AG04449 (cell line): Measurements from ENCODE around the gene CERK.

Experiments used
- CTCF ChIA-PET: fragments of 350-600 bp; formaldehyde crosslinking; extraction: SDS; loops from one replicate; lab custom pipeline; 2021; ENCODE audit warnings: antibody characterized with exemption; lab: Yijun Ruan, JAX
- POLR2A ChIA-PET: fragments of 400-600, 350-600 bp; formaldehyde crosslinking; extraction: SDS; loops from one replicate; lab custom pipeline; 2020; ENCODE audit warnings: antibody characterized with exemption, inconsistent platforms; lab: Yijun Ruan, JAX
- DNase-seq: peaks from one replicate; pipeline ENCODE4 v3.0.0-alpha.2; 2010; ENCODE audit warnings: low read depth, low spot score
- H3K4me3 ChIP-seq: 2 replicates; pipeline ENCODE4 v1.5.1; 2011; ENCODE audit warnings: low read depth, mild to moderate bottlenecking, control low read depth, low read length
- TF ChIP-seq, protein P1 (sequence below): IDR thresholded peaks from one replicate; pipeline ENCODE4 v1.5.1; 2011; ENCODE audit warnings: mild to moderate bottlenecking, moderate library complexity, low read length, control low read depth, inconsistent platforms; ENCODE audit not compliant: insufficient read depth; ENCODE audit errors: missing control alignments

Gene CERK

DNA sequence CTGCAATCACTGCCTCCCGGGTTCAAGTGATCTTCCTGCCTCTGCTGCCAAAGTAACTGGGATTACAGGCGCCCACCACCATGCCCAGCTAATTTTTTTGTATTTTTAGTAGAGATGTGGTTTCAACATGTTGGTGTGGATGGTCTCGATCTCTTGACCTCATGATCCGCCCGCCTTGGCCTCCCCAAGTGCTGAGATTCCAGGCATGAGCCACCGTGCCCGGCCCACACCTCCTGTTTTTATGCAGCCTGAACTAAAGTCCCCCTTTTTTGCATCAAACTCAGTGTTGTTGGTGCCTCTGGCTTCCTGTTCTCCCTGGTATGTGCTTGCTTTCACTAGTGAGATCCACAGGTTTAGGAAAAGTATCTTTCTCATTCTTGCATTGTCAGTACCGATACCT, 28.6 kb upstream of the CERK start:
- CTCF ChIA-PET: no interaction called here
- no peak overlapping the region for H3K4me3 ChIP-seq
- TF ChIP-seq, protein P1, sequence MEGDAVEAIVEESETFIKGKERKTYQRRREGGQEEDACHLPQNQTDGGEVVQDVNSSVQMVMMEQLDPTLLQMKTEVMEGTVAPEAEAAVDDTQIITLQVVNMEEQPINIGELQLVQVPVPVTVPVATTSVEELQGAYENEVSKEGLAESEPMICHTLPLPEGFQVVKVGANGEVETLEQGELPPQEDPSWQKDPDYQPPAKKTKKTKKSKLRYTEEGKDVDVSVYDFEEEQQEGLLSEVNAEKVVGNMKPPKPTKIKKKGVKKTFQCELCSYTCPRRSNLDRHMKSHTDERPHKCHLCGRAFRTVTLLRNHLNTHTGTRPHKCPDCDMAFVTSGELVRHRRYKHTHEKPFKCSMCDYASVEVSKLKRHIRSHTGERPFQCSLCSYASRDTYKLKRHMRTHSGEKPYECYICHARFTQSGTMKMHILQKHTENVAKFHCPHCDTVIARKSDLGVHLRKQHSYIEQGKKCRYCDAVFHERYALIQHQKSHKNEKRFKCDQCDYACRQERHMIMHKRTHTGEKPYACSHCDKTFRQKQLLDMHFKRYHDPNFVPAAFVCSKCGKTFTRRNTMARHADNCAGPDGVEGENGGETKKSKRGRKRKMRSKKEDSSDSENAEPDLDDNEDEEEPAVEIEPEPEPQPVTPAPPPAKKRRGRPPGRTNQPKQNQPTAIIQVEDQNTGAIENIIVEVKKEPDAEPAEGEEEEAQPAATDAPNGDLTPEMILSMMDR: no peak
- POLR2A ChIA-PET: no interaction called here
- DNase-seq: no peak

DNA sequence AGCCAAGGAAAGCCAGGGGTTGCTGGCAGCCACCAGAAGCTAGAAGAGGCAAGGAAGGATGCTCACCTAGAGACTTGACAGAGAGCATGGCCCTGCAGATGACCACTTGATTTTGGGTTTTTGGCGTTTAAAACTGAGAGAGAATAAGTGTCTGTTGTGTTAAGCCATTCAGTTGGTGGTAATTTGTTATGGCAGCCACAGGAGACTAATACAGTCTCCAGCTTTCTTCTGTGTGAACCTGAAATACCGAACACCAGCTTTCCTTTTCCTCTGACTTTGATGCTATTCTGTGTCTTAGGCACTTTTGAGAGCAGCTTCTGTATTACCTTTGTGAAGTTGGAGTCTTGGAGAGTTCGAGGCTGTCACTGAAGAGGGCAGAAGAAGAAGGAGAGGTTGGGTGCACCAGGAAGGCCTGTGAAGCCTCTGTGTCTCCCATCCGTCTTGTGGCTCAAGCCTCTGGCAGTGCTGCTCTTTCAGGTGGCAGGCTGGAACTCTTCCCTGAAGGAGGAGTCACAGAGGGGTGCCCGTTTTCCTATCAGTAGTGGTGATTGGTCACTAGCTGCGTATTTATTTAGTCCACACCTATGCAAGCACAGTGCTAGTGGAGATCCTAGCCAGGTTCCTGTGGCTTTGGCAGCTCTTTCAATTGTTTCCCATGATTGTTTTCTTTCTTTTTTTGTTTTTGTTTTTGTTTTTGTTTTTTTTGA, 26.9 kb upstream of the CERK start:
- no peak for DNase-seq
- ChIA-PET POLR2A (no interaction called here), CTCF (interaction anchor here (0.7 to 1.7 kb wide), 3 partner anchors 9 to 36 kb away, joined by 3 to 4 read pairs (median 4); no protein-coding TSS in a partner anchor)
- TF ChIP-seq, protein P1: no peak
- no peak overlapping the region for H3K4me3 ChIP-seq

DNA sequence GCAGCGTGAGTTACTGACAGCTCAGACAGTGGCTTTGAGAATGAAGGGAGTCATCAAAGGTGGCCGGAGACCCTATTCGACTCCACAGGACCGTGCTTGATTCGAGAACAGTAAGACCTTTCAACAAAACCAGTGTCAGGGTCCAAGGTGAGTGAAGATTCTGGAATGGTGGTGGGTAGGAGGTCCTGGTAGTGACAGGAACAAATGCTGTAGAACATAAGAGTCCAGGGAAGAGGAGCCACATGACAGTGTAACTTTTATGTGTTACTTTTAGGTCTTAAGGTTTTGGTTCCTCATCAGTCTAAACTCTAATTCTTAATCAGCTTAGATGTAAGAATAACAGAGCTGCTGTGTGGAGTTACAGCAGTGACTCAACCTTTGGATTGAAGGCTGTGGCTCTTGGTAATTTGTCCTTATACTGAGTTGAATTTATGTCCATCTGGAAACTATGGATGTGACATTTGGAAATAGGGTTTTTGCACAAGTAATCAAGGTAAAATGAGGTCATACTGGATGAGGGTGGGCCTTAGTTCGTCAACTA, 26.2 kb upstream of the CERK start:
- ChIA-PET POLR2A (no interaction called here), CTCF (interaction anchor here (0.7 to 1.7 kb wide), 3 partner anchors 10 to 37 kb away, joined by 3 to 4 read pairs (median 4); no protein-coding TSS in a partner anchor)
- peak overlapping the region; percentile 4; the same call in 1 of the 2 replicates for H3K4me3 ChIP-seq
- TF ChIP-seq, protein P1: no peak
- no peak for DNase-seq

DNA sequence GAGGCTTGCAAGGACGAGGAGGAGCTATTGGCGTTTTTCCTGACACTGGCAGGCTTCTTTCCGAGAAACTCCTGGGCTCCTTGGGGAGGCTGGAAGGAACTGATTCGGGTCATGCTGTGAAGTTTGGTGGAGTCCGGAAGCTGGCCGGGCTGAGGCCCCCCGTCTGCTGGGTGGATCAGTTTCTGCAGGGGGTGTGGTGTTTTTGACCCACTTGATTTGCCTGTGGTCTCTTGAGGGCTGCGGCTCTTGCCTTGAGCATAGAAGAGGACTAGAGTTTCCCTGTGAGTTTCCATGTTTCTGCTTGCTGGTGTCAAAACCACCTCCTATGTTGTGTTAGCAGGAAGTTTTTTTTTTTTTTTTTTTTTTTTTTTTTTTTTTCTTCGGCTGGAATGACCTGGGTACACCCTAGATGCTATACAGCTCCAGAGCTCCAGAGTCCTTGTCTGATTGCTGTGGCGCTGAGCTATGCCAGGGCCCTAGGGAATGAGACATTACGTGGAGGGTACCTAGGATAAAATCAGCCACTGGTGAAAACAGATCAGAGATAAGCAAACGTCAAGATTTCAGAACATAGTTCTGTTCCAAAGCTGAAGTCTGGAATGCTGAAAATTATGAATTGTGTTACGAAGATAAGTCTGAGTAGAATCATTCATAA, 25.1 kb upstream of the CERK start:
- H3K4me3 ChIP-seq: peak overlapping the region; percentile 93
- ChIA-PET POLR2A (interaction anchor here (0.6 to 2.8 kb wide), 13 partner anchors 9 to 1171 kb away, joined by 3 to 20 read pairs (median 3); no protein-coding TSS in a partner anchor), CTCF (interaction anchor here (1.0 to 2.5 kb wide), 5 partner anchors 11 to 200 kb away, joined by 3 to 7 read pairs (median 5); no protein-coding TSS in a partner anchor)
- no peak for DNase-seq
- TF ChIP-seq, protein P1: no peak

DNA sequence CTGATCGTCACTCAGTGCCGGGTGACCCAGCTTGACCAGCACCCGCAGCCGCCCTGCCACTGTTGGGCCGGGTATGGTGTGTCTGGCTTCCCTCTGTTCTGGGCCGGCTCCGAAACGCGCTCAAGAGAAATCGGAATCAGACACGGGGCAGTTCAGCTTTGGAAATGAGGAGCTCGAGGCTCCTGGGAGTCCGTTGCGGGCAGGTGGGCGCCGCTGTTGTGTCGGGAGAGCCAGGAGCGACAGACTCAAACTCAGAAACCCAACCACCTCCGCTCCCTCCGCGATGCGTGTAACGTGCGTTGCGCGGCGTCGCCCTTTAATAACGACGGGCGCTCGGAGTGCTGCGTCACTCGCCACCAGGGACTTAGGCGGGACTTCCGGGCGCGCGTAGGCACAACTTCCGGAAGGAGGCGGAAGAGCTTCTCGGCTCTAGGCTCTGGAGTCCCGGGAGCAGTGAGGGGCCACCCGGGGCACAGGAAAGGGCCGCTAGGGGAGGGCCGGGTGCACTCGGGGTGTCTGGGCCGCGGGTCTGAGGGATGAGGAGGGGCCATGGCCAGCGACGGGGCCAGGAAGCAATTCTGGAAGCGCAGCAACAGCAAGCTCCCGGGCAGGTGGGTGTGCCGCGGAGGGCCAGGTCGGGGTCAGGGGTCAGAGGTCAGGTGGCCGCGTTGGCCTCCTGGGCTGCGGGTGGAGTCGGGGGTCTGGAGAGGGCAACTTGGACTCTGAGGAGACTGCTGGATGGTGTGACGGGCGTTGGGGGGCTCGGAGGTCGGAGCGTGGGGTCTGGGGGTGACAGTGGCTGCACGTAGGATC, 24.4 kb upstream of the CERK start, which contains the start of gene TBC1D22A:
TBC1D22A (plus strand) TSS at position 413 of the 813 bp plus-strand sequence; CDS start at position 550, 137 bp downstream.
- ChIA-PET CTCF (interaction anchor here (1.0 to 2.5 kb wide), 6 partner anchors 11 to 395 kb away, joined by 3 to 7 read pairs (median 4); no protein-coding TSS in a partner anchor), POLR2A (interaction anchor here (0.6 to 2.8 kb wide), 14 partner anchors 8 to 1172 kb away, joined by 3 to 20 read pairs (median 3); no protein-coding TSS in a partner anchor)
- H3K4me3 ChIP-seq: peak within 1 kb of the TSS; percentile 93
- DNase-seq: no peak
- TF ChIP-seq, protein P1: no peak
